Hematopoietic multipotent progenitor cell treated with erythropoietin and hydrocortisone succinate and interleukin-3 and kit ligand, for 6 days (in vitro differentiated cells): ENCODE data around the gene RAG1.
A peak's percentile ranks its signal among the peaks of the same experiment; 100 is the strongest.

Experiments used
- DNase-seq: peaks from one replicate; pipeline ENCODE4 v3.0.0-alpha.2; 2015

RAG1 gene

GRCh38 chr11:36591433-36591832, 23.6 kb downstream of the RAG1 start:
- DNase-seq, result no peak

GRCh38 chr11:36594316-36594989, 26.6 kb downstream of the RAG1 start, which contains the start of gene IFTAP:
IFTAP (plus strand) TSS chr11:36594502; CDS start chr11:36610104, 15,602 bp downstream.
- DNase-seq, result peak; percentile 96

GRCh38 chr11:36596880-36597279, 29.1 kb downstream of the RAG1 start:
- no peak for DNase-seq

GRCh38 chr11:36598051-36598450, 30.2 kb downstream of the RAG1 start, which contains the start of gene RAG2:
RAG2 (minus strand) TSS chr11:36598236; CDS start chr11:36594168, 4,068 bp downstream.
- DNase-seq, result peak; percentile 30

GRCh38 chr11:36600180-36600579, 32.4 kb downstream of the RAG1 start:
- DNase-seq, result no peak

GRCh38 chr11:36601155-36601554, 33.3 kb downstream of the RAG1 start:
- peak; percentile 39 for DNase-seq

GRCh38 chr11:36602135-36602534, 34.3 kb downstream of the RAG1 start:
- DNase-seq, result no peak

GRCh38 chr11:36605221-36606216, 37.7 kb downstream of the RAG1 start:
- peak; percentile 14 for DNase-seq

GRCh38 chr11:36608491-36609199, 40.8 kb downstream of the RAG1 start:
- no peak for DNase-seq

- peak; percentile 40 for DNase-seq
Observed at GRCh38 chr11:36609383-36609782, 41.6 kb downstream of the RAG1 start.

- no peak for DNase-seq
Observed at GRCh38 chr11:36615826-36616225, 48.0 kb downstream of the RAG1 start.

GRCh38 chr11:36617543-36618362, 49.9 kb downstream of the RAG1 start:
- DNase-seq, result peak; percentile 85

- no peak for DNase-seq
Observed at GRCh38 chr11:36618363-36619047, 50.7 kb downstream of the RAG1 start.

- peak; percentile 71 for DNase-seq
Observed at GRCh38 chr11:36619502-36619901, 51.7 kb downstream of the RAG1 start.

GRCh38 chr11:36620246-36620645, 52.4 kb downstream of the RAG1 start:
- DNase-seq, result no peak

- peak; percentile 85 for DNase-seq
Observed at GRCh38 chr11:36622431-36623136, 54.8 kb downstream of the RAG1 start.

GRCh38 chr11:36623494-36623893, 55.7 kb downstream of the RAG1 start:
- no peak for DNase-seq

GRCh38 chr11:36627006-36627405, 59.2 kb downstream of the RAG1 start:
- no peak for DNase-seq

- no peak for DNase-seq
Observed at GRCh38 chr11:36627471-36627870, 59.7 kb downstream of the RAG1 start.

- DNase-seq, result peak; percentile 17
Observed at GRCh38 chr11:36628141-36628540, 60.3 kb downstream of the RAG1 start.

- DNase-seq, result no peak
Observed at GRCh38 chr11:36628765-36629244, 61.0 kb downstream of the RAG1 start.
